KMS-11 (cell line): ENCODE data around the gene LAGE3.

Experiments
- H2AFZ ChIP-seq: fragments of 200-600 bp; sonication (generic); 2 replicates; pipeline ENCODE4 v1.6.1; 2016; ENCODE audit warnings: antibody characterized with exemption, mixed run types, low read depth
- H3K27ac ChIP-seq: fragments of 200-600 bp; sonication (generic); 2 replicates; pipeline ENCODE4 v1.6.1; 2016; ENCODE audit warnings: mild to moderate bottlenecking, mixed run types
- H3K27me3 ChIP-seq: fragments of 200-600 bp; sonication (generic); 2 replicates; pipeline ENCODE4 v1.6.1; 2017; ENCODE audit warnings: mild to moderate bottlenecking, low read depth, mixed run types, moderate library complexity; ENCODE audit not compliant: insufficient read depth
- H3K36me3 ChIP-seq: fragments of 200-600 bp; sonication (generic); 2 replicates; pipeline ENCODE4 v1.6.1; 2017; ENCODE audit warnings: mild to moderate bottlenecking, mixed run types; ENCODE audit not compliant: insufficient read depth
- H3K4me1 ChIP-seq: fragments of 200-600 bp; sonication (generic); 2 replicates; pipeline ENCODE4 v1.6.1; 2016; ENCODE audit warnings: mild to moderate bottlenecking, low read depth, mixed run types; ENCODE audit not compliant: poor library complexity, severe bottlenecking
- H3K4me2 ChIP-seq: fragments of 200-600 bp; sonication (generic); 2 replicates; pipeline ENCODE4 v1.7.0; 2016; ENCODE audit warnings: mild to moderate bottlenecking, mixed run types
- H3K4me3 ChIP-seq: fragments of 200-600 bp; sonication (generic); IDR thresholded peaks from 2 replicates; pipeline ENCODE4 v1.6.1; 2017; ENCODE audit warnings: low read depth, low read length, mixed read lengths; ENCODE audit not compliant: insufficient read depth
- H3K79me2 ChIP-seq: fragments of 200-600 bp; sonication (generic); 2 replicates; pipeline ENCODE4 v1.6.1; 2016; ENCODE audit warnings: low read depth, mixed run types; ENCODE audit not compliant: insufficient read depth
- H3K9ac ChIP-seq: fragments of 200-600 bp; sonication (generic); 2 replicates; pipeline ENCODE4 v1.6.1; 2016; ENCODE audit warnings: mild to moderate bottlenecking, mixed run types
- H4K20me1 ChIP-seq: fragments of 200-600 bp; sonication (generic); 2 replicates; pipeline ENCODE4 v1.6.1; 2016; ENCODE audit warnings: mild to moderate bottlenecking, mixed run types; ENCODE audit not compliant: insufficient read depth
- TF ChIP-seq, protein P1 (sequence below): fragments of 200-600 bp; sonication (generic); conservative IDR thresholded peaks from 2 replicates; pipeline ENCODE4 v1.6.1; 2017; ENCODE audit warnings: low read depth, mild to moderate bottlenecking, antibody characterized with exemption, low read length, moderate library complexity, mixed read lengths

LAGE3 gene

DNA sequence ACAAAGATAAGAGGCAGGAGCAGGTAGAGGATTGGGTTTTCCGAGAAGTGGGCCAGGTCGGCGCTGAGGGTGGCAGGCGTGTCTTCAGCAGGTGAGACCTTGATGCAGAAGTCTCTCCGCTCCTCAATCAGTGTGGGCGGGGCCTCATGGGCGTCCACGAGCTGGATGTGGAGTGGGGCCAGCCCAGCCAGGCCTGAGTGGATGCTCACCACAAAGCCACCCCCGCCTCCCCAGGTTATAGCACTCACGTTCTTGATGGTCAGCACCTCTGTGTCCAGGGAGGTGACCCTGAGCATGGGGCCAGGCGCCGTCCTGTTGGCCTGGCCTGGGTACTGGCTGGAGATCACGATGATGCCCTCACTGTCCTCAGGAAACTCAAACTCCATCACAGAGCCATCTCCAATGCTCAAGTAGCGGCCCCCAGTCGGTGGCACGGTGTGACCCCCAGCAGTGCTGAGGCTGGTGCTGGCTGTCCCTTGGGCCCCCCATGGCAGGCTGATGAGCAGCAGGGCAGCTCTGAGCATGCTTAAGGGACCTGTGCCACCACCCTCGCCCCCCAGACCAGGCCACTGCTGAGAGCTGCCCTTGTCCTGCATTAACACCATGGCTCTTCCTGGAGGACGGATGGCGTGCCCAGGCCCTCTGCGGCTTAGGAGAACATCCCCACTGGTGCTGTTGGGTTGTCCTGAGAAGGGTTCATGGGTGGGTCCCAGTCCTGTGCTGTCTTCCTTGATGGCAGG lies 9.4 kb upstream of the LAGE3 start:
- Histone ChIP-seq H2AFZ (no peak overlapping the region), H3K9ac (no peak overlapping the region), H3K27me3 (no peaks in the 10 kb centered on the region), H3K79me2 (peaks cover 13% of the 10 kb centered on the region; the same call in 1 of the 2 replicates), H3K36me3 (no peaks in the 10 kb centered on the region), H3K4me1 (no peaks in the 10 kb centered on the region), H3K4me3 (no peak overlapping the region), H3K4me2 (no peak overlapping the region), H3K27ac (no peak overlapping the region), H4K20me1 (no peaks in the 10 kb centered on the region)
- TF ChIP-seq, protein P1, sequence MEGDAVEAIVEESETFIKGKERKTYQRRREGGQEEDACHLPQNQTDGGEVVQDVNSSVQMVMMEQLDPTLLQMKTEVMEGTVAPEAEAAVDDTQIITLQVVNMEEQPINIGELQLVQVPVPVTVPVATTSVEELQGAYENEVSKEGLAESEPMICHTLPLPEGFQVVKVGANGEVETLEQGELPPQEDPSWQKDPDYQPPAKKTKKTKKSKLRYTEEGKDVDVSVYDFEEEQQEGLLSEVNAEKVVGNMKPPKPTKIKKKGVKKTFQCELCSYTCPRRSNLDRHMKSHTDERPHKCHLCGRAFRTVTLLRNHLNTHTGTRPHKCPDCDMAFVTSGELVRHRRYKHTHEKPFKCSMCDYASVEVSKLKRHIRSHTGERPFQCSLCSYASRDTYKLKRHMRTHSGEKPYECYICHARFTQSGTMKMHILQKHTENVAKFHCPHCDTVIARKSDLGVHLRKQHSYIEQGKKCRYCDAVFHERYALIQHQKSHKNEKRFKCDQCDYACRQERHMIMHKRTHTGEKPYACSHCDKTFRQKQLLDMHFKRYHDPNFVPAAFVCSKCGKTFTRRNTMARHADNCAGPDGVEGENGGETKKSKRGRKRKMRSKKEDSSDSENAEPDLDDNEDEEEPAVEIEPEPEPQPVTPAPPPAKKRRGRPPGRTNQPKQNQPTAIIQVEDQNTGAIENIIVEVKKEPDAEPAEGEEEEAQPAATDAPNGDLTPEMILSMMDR, result no peak

DNA sequence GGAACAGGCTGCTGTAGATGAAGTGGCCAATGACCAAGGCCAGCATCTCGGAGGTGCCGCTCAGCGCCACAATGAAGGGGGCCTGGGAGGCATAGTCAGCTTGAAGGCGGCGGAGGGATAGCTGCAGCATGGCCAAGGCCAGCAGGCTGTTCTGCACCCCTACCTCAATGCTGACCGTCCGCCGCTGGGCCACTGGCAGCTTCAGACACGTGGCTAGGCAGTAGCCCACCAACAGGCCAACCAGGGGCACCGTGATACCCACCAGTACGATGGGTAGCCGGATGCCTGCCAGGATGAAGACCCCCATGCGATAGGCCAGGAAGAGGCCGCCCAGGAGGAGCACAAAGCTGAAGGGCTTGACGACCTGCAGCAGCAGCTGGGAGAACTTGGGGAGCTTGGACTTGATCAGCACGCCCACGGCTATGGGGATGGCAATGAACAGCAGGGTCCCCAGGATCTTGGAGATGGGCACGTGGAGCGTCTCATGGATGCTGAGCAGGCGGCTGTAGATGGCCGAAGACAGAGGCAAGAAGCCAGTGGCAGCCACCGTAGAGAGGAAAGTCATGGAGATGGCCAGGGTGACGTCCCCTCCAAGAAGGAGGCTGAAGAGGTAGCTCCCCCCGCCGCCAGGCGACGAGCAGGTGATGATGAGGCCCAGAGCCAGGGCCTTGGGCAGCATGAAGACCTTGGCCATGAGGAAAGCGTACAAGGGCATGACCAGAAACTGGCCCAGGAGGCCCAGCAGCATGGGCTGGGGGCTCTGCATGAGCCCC lies 8.6 kb upstream of the LAGE3 start:
- Histone ChIP-seq H3K4me1 (no peaks in the 10 kb centered on the region), H3K27me3 (no peaks in the 10 kb centered on the region), H2AFZ (no peak overlapping the region), H3K36me3 (no peaks in the 10 kb centered on the region), H3K4me3 (no peak overlapping the region), H3K27ac (no peak overlapping the region), H3K4me2 (no peak overlapping the region), H3K9ac (no peak overlapping the region), H3K79me2 (peaks cover 13% of the 10 kb centered on the region; the same call in 1 of the 2 replicates), H4K20me1 (no peaks in the 10 kb centered on the region)
- TF ChIP-seq, protein P1, result no peak

DNA sequence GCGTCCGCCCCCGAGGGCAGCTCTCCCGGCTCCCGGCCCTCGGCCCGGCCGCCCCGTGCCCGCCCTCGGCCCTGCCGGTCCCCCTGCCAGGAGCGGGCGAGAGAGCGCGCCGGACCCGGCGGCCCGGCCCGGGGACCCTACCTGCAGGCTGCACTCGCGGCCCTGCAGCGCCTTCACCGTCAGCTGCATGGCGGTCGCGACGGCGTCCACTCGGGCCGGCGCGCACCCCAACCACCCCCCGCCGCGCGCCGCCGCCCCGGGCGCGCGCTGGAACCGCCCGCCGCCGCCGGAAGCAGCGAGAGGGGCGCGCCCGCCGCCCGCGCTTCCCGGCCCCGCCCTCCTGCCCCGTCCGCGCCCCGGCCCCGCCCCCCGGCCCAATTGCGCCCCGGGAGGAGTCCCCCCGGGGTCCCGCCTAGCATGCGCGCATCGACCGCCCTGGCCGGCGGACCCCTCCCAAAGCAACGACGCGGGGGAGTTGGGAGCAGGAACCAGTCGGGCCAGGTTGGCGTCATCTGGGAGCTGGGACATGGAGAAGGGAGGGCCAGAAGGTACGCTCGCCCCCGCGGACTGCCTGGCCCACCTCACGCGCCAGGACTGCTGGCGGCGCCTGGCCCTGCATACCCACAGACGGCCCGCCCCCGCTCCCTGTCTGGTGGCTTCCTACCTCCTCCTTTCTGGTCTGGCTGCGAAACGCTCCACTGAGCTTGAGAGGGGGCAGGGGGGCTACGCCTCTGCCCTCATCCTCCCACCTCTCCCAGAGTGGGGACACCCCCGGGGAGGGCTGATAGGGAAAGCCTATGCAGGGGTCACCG lies 7.5 kb upstream of the LAGE3 start, which contains the start of gene UBL4A:
Gene UBL4A (minus strand): TSS at position 220 of the 812 bp plus-strand sequence. CDS start 31 bp downstream, at position 189.
- H4K20me1 ChIP-seq, result no peaks in the 10 kb centered on the region
- H3K4me2 ChIP-seq, result peak within 1 kb of the TSS; percentile 57
- no peaks in the 10 kb centered on the region for H3K4me1 ChIP-seq

DNA sequence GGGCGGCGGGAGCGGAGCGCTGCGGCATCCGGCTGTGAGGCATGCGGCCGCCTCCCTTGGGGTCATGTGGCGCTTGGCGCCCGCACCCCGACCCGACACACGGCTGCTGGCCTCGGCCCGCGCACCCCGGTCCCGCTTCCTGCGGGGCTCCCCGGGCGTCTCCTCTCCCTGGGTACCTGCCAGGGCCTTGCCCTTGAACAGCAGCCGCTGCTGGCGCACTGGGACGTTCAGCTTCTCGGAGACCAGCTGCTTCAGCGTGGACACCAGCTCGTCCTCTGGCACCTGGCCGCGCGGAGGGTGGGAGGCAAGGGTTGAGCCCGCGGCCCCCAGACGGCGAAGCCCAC lies 6.9 kb upstream of the LAGE3 start:
- Histone ChIP-seq H2AFZ (peak overlapping the region; percentile 44; the same call in 1 of the 2 replicates), H3K27ac (peak overlapping the region; percentile 44), H3K4me1 (no peaks in the 10 kb centered on the region)

More for the DNA sequence above, 7.5 kb upstream of the LAGE3 start, which contains the start of gene UBL4A:
- H3K9ac ChIP-seq, result peak within 1 kb of the TSS; percentile 70
- no peak within 1 kb of the TSS for H3K4me3 ChIP-seq
- peak within 1 kb of the TSS; percentile 44 for H3K27ac ChIP-seq
- no peaks in the 10 kb centered on the region for H3K27me3 ChIP-seq
- H3K36me3 ChIP-seq, result no peaks in the 10 kb centered on the region
- peak within 1 kb of the TSS; percentile 44; the same call in 1 of the 2 replicates for H2AFZ ChIP-seq
- peaks cover 13% of the 10 kb centered on the region; the same call in 1 of the 2 replicates for H3K79me2 ChIP-seq
- TF ChIP-seq, protein P1, result no peak

More for the DNA sequence above, 6.9 kb upstream of the LAGE3 start:
- Histone ChIP-seq H3K27me3 (no peaks in the 10 kb centered on the region), H4K20me1 (no peaks in the 10 kb centered on the region), H3K4me3 (no peak overlapping the region), H3K9ac (peak overlapping the region; percentile 70), H3K4me2 (peak overlapping the region; percentile 57), H3K36me3 (no peaks in the 10 kb centered on the region), H3K79me2 (peaks cover 13% of the 10 kb centered on the region; the same call in 1 of the 2 replicates)
- TF ChIP-seq, protein P1, result no peak
